ENCODE results near the gene ACSS3. TPM values are rescaled to one million over a fixed set of nuclear protein-coding genes. Genes with fewer than 3 reads are reported as not detected.

Gene ACSS3
- total RNA-seq, 1 experiment from 2014 or later = 19.3 TPM

DNA sequence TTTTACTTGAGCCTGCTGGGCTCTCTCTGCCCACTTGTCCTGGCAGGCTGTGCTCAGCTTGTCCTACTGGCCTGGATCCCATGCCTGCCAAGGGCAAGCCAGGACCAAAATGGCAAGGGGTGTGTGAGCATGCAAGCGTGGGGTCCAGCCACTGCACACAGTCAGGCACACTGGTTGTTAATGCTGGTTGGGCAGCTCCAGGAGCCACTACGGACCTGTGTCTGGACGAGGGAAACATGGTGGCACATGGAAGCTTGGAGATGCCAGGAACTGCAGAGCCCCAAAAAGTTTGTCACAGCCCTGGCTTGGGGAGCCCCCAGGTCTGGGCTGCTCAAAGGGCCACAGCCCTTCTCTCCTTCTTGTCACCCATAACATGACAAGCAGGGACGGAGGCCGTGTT is 83.8 kb downstream of the ACSS3 start:
- no peak overlapping the region for H4K91ac ChIP-seq (ENCODE audit: insufficient read length, low read depth, low read length)
- no peaks in the 10 kb centered on the region for H4K20me1 ChIP-seq (ENCODE audit: control insufficient read depth, insufficient read depth, insufficient read length)
- no peak overlapping the region for H2AK5ac ChIP-seq (ENCODE audit: insufficient read length, low read length)
- no peaks in the 10 kb centered on the region for H3K4me1 Mint-ChIP-seq
- no peak overlapping the region for H4K5ac ChIP-seq (ENCODE audit: insufficient read length, low read depth, low read length)
- no peaks in the 10 kb centered on the region for H3K79me1 ChIP-seq (ENCODE audit: insufficient read depth, low read depth, low read length, poor library complexity, severe bottlenecking)
- no peaks in the 10 kb centered on the region for H3K4me1 ChIP-seq (ENCODE audit: insufficient read depth, low read length)
- no peaks in the 10 kb centered on the region for H3K9me3 ChIP-seq (ENCODE audit: control insufficient read depth, low read depth, low read length)
- no peak overlapping the region for H3K4me3 Mint-ChIP-seq
- no peak overlapping the region for H2AFZ ChIP-seq (ENCODE audit: low read length)
- no peak overlapping the region for H2BK15ac ChIP-seq (ENCODE audit: low read depth, low read length)
- H3K79me2 ChIP-seq (ENCODE audit: insufficient read depth, low read length) = no peaks in the 10 kb centered on the region
- no CpG with 5 or more reads among the region's 5 CpGs for WGBS (ENCODE audit: extremely low coverage, insufficient read length, low lambda C conversion rate)
- H3K23ac ChIP-seq (ENCODE audit: insufficient read length, low read depth, low read length) = no peak overlapping the region
- no peaks in the 10 kb centered on the region for H3K23me2 ChIP-seq (ENCODE audit: insufficient read length, low read depth, low read length, poor library complexity, severe bottlenecking)
- no peaks in the 10 kb centered on the region for H3K27me3 Mint-ChIP-seq (ENCODE audit: low read depth)
- H3K36me3 Mint-ChIP-seq (ENCODE audit: insufficient read depth in 1 of 3, low read depth in 3 of 3) = peaks cover 0 to 2% (median 0%) of the 10 kb centered on the region in 3 experiments; a peak in 3 of 7 replicates
- H2BK20ac ChIP-seq (ENCODE audit: low read depth, low read length, poor library complexity, severe bottlenecking) = no peak overlapping the region
- H3K27ac ChIP-seq (ENCODE audit: insufficient read length, low read depth, low read length) = no peak overlapping the region
- no peak overlapping the region for H3K18ac ChIP-seq (ENCODE audit: insufficient read length, low read depth, low read length)
- H3K4ac ChIP-seq (ENCODE audit: low read depth, low read length) = no peak overlapping the region
- no peak overlapping the region for H2BK5ac ChIP-seq (ENCODE audit: insufficient read length, low read length)
- no peak overlapping the region for H4K8ac ChIP-seq (replicated peaks; ENCODE audit: insufficient read length, low read depth, low read length)
- H3K9ac ChIP-seq (ENCODE audit: extremely low read depth, insufficient read length, low read length) = no peak overlapping the region
- H3K14ac ChIP-seq (ENCODE audit: insufficient read depth, low read length) = no peak overlapping the region
- DNase-seq = no peak
- TF ChIP-seq, protein P1, sequence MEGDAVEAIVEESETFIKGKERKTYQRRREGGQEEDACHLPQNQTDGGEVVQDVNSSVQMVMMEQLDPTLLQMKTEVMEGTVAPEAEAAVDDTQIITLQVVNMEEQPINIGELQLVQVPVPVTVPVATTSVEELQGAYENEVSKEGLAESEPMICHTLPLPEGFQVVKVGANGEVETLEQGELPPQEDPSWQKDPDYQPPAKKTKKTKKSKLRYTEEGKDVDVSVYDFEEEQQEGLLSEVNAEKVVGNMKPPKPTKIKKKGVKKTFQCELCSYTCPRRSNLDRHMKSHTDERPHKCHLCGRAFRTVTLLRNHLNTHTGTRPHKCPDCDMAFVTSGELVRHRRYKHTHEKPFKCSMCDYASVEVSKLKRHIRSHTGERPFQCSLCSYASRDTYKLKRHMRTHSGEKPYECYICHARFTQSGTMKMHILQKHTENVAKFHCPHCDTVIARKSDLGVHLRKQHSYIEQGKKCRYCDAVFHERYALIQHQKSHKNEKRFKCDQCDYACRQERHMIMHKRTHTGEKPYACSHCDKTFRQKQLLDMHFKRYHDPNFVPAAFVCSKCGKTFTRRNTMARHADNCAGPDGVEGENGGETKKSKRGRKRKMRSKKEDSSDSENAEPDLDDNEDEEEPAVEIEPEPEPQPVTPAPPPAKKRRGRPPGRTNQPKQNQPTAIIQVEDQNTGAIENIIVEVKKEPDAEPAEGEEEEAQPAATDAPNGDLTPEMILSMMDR (conservative IDR thresholded peaks at IDR 0.05) = no peak
- no peak overlapping the region for H3K27ac Mint-ChIP-seq
- H3K9me3 Mint-ChIP-seq = no peaks in the 10 kb centered on the region
- H3K4me2 ChIP-seq (ENCODE audit: insufficient read depth, insufficient read length, low read length) = no peak overlapping the region
- no peak overlapping the region for H3T11ph ChIP-seq (ENCODE audit: low read length)
- no peak overlapping the region for H2BK120ac ChIP-seq (ENCODE audit: low read depth, low read length, poor library complexity, severe bottlenecking)
- H3K56ac ChIP-seq (ENCODE audit: insufficient read length, low read depth, low read length) = no peak overlapping the region
- no peaks in the 10 kb centered on the region for H3K27me3 ChIP-seq (ENCODE audit: insufficient read depth, low read length)
- H2BK12ac ChIP-seq (ENCODE audit: insufficient read length, low read depth, low read length) = no peak overlapping the region

Measured in H9 (cell line).